Neuronal stem cell (in vitro differentiated cells): Measurements from ENCODE around the gene SMOC2.
A peak's percentile ranks its signal among the peaks of the same experiment; 100 is the strongest.

Experiments
- DNase-seq: peaks from one replicate; pipeline ENCODE4 v3.0.0-alpha.2; 2013; ENCODE audit warnings: low spot score
- H2AFZ ChIP-seq: one replicate; pipeline ENCODE4 v1.6.1; 2013; ENCODE audit warnings: mild to moderate bottlenecking, low read length, inconsistent platforms
- H2AK5ac ChIP-seq: 2 replicates; pipeline ENCODE4 v1.6.1; 2013; ENCODE audit warnings: low read depth, mild to moderate bottlenecking, inconsistent platforms, low read length, moderate library complexity, mixed read lengths
- H2BK120ac ChIP-seq: 2 replicates; pipeline ENCODE4 v1.6.1; 2013; ENCODE audit warnings: low read depth, mild to moderate bottlenecking, inconsistent platforms, low read length, moderate library complexity, mixed read lengths
- H2BK12ac ChIP-seq: one replicate; pipeline ENCODE4 v1.6.1; 2013; ENCODE audit warnings: low read length, inconsistent platforms
- H2BK15ac ChIP-seq: 2 replicates; pipeline ENCODE4 v1.6.1; 2013; ENCODE audit warnings: mild to moderate bottlenecking, low read length, inconsistent platforms, mixed read lengths
- H2BK5ac ChIP-seq: one replicate; pipeline ENCODE4 v1.6.1; 2013; ENCODE audit warnings: inconsistent platforms, mild to moderate bottlenecking, low read length, moderate library complexity
- H3K14ac ChIP-seq: one replicate; pipeline ENCODE4 v1.6.1; 2013; ENCODE audit warnings: low read length, inconsistent platforms
- H3K18ac ChIP-seq: 2 replicates; pipeline ENCODE4 v1.6.1; 2013; ENCODE audit warnings: low read length, inconsistent platforms
- H3K23ac ChIP-seq: 2 replicates; pipeline ENCODE4 v1.6.1; 2013; ENCODE audit warnings: low read depth, mild to moderate bottlenecking, mixed read lengths, low read length, inconsistent platforms; ENCODE audit not compliant: poor library complexity
- H3K27ac ChIP-seq: replicated peaks from 3 replicates; pipeline ENCODE4 v1.5.1; 2013; ENCODE audit warnings: low read length, inconsistent platforms
- H3K27me3 ChIP-seq, 3 experiments: 2 replicates each; pipeline ENCODE4 v1.6.1; 2013; ENCODE audit warnings: low read length in 3 of 3, mild to moderate bottlenecking in 2 of 3, inconsistent platforms in 1 of 3, low read depth in 1 of 3, mixed read lengths in 1 of 3, moderate library complexity in 1 of 3; ENCODE audit not compliant: control insufficient read depth in 3 of 3, insufficient read depth in 3 of 3
- H3K36me3 ChIP-seq, 2 donors: replicated peaks in 1 of 2; 2 replicates each; pipeline ENCODE4 v1.6.1; 2013; ENCODE audit warnings: low read length in 2 of 2; ENCODE audit not compliant: control insufficient read depth in 2 of 2, insufficient read depth in 2 of 2
- H3K4ac ChIP-seq: 2 replicates; pipeline ENCODE4 v1.6.1; 2013; ENCODE audit warnings: inconsistent platforms, mild to moderate bottlenecking, low read length, moderate library complexity
- H3K4me1 ChIP-seq, 2 donors: 1 replicate in 1 of 2; 2 replicates in 1 of 2; pipeline ENCODE4 v1.6.1; 2013; ENCODE audit warnings: low read length in 2 of 2, low read depth in 1 of 2; ENCODE audit not compliant: control insufficient read depth in 2 of 2, insufficient read depth in 1 of 2
- H3K4me2 ChIP-seq: one replicate; pipeline ENCODE4 v1.6.1; 2013; ENCODE audit warnings: mild to moderate bottlenecking, low read length, inconsistent platforms; ENCODE audit not compliant: insufficient read depth, poor library complexity, severe bottlenecking
- H3K4me3 ChIP-seq, 2 donors: 2 replicates each; pipeline ENCODE4 v1.5.1; 2013; ENCODE audit warnings: low read length in 2 of 2, mild to moderate bottlenecking in 2 of 2, inconsistent platforms in 1 of 2, moderate library complexity in 1 of 2
- H3K79me1 ChIP-seq: one replicate; pipeline ENCODE4 v1.6.1; 2013; ENCODE audit warnings: low read depth, mild to moderate bottlenecking, inconsistent platforms, low read length, moderate library complexity
- H3K9ac ChIP-seq: one replicate; pipeline ENCODE4 v1.6.1; 2013; ENCODE audit warnings: mild to moderate bottlenecking, low read depth, low read length, inconsistent platforms; ENCODE audit not compliant: poor library complexity
- H3K9me3 ChIP-seq, 2 donors: replicated peaks in 1 of 2; 2 replicates each; pipeline versions ENCODE3 to v1.6.1; 2013; ENCODE audit warnings: low read length in 2 of 2, mild to moderate bottlenecking in 2 of 2, inconsistent platforms in 1 of 2, low read depth in 1 of 2, mixed read lengths in 1 of 2, moderate library complexity in 1 of 2; ENCODE audit not compliant: control insufficient read depth in 2 of 2, insufficient read depth in 1 of 2
- H4K8ac ChIP-seq: one replicate; pipeline ENCODE4 v1.6.1; 2013; ENCODE audit warnings: low read depth, mild to moderate bottlenecking, inconsistent platforms, low read length, moderate library complexity
- H4K91ac ChIP-seq: one replicate; pipeline ENCODE4 v1.6.1; 2013; ENCODE audit warnings: low read length, low read depth, mild to moderate bottlenecking, inconsistent platforms; ENCODE audit not compliant: poor library complexity
- WGBS, 2 donors: extraction: QIAGEN DNeasy Blood & Tissue Kit; methylation state at CpG; one replicate each; pipeline ENCODE4 v1.1.7; 2013; ENCODE audit warnings: missing lambda C conversion rate in 2 of 2, mixed read lengths in 1 of 2; ENCODE audit not compliant: insufficient read length in 2 of 2, insufficient replicate concordance in 1 of 2; ENCODE audit errors: extremely low coverage in 2 of 2; 5-methylcytosine and 5-hydroxymethylcytosine counted together

Gene SMOC2

GRCh38 chr6:168499045-168499650 is 58.2 kb downstream of the SMOC2 start:
- DNase-seq: no peak
- H3K14ac ChIP-seq: no peak overlapping the region
- H2BK120ac ChIP-seq: no peak overlapping the region
- no peak overlapping the region for H4K91ac ChIP-seq
- no peak overlapping the region for H2AFZ ChIP-seq
- H2BK15ac ChIP-seq: no peak overlapping the region
- no peak overlapping the region for H2BK12ac ChIP-seq
- H2BK5ac ChIP-seq: no peak overlapping the region
- H3K36me3 ChIP-seq: no peaks in the 10 kb centered on the region
- no peak overlapping the region for H2AK5ac ChIP-seq
- no peak overlapping the region for H4K8ac ChIP-seq
- H3K4me1 ChIP-seq: no peaks in the 10 kb centered on the region
- no peaks in the 10 kb centered on the region for H3K27me3 ChIP-seq
- H3K79me1 ChIP-seq: no peaks in the 10 kb centered on the region
- no peak overlapping the region for H3K18ac ChIP-seq
- WGBS, 2 donors: no CpG with 5 or more reads among the region's 13 CpGs
- no peaks in the 10 kb centered on the region for H3K9me3 ChIP-seq
- H3K4ac ChIP-seq: no peak overlapping the region
- no peak overlapping the region for H3K4me2 ChIP-seq
- no peak overlapping the region for H3K9ac ChIP-seq
- H3K4me3 ChIP-seq: no peak overlapping the region
- no peak overlapping the region for H3K23ac ChIP-seq
- H3K27ac ChIP-seq: no peak overlapping the region

DNA sequence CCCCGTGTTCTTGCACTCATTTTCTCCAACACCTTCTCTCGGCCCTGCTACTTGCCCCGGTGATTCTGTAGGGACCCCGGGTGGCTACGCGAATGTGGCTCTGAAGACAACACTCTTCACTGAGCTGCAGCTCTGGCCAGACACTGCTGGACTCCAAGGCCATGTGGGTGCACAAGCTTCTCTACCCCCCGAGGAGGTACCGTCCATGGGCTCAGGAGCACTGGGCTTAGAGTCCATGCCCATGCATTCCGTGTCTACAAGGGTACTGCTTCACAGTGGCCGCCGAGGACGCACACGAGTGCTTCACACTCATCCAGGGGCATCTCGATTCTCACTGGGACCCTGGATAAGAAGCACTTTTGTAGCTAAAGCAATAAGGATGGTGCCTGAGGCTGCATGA is 59.5 kb downstream of the SMOC2 start:
- H3K9me3 ChIP-seq: no peaks in the 10 kb centered on the region
- no peak overlapping the region for H4K8ac ChIP-seq
- DNase-seq: no peak
- no peak overlapping the region for H3K4me2 ChIP-seq
- no peak overlapping the region for H2AFZ ChIP-seq
- no peak overlapping the region for H2BK5ac ChIP-seq
- H3K9ac ChIP-seq: no peak overlapping the region
- H2BK120ac ChIP-seq: no peak overlapping the region
- no peak overlapping the region for H2AK5ac ChIP-seq
- no peak overlapping the region for H3K14ac ChIP-seq
- WGBS, 2 donors: no CpG with 5 or more reads among the region's 14 CpGs
- no peak overlapping the region for H4K91ac ChIP-seq
- no peaks in the 10 kb centered on the region for H3K79me1 ChIP-seq
- peak overlapping the region; percentile 5 for H3K18ac ChIP-seq
- H3K27me3 ChIP-seq: no peaks in the 10 kb centered on the region
- H3K4me1 ChIP-seq: no peaks in the 10 kb centered on the region
- H2BK12ac ChIP-seq: no peak overlapping the region
- no peak overlapping the region for H3K23ac ChIP-seq
- H3K4me3 ChIP-seq: peak overlapping the region in 1 of 2 donors; percentile 25
- no peaks in the 10 kb centered on the region for H3K36me3 ChIP-seq
- no peak overlapping the region for H3K27ac ChIP-seq
- no peak overlapping the region for H3K4ac ChIP-seq
- no peak overlapping the region for H2BK15ac ChIP-seq

DNA sequence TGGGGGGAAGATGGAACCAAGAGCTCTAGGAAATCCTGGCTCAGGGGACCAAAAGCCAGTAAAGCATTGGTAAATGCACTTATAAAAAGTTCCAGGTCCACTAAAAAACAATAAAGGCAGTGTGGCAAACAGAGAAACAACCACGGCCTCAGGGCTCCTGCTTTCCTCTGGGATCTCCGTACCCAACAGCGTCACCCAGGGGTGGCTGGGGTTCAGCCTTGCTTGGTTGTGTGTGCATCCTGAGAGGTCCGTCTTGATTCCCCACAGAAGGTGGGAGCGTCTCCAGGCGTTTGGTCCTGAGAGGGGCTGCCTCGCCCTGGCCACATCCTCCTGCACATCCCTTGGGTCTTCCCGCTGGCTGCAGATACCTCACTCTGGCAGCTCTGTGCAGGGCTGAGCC is 60.6 kb downstream of the SMOC2 start:
- Histone ChIP-seq H3K14ac (no peak overlapping the region), H2BK12ac (no peak overlapping the region), H3K27me3 (no peaks in the 10 kb centered on the region), H3K9ac (no peak overlapping the region), H4K91ac (no peak overlapping the region), H2AK5ac (no peak overlapping the region), H3K4me3 (no peak overlapping the region), H3K18ac (no peak overlapping the region), H3K4ac (no peak overlapping the region), H2BK120ac (no peak overlapping the region), H3K27ac (no peak overlapping the region), H3K23ac (no peak overlapping the region), H3K4me2 (no peak overlapping the region), H3K36me3 (no peaks in the 10 kb centered on the region), H2AFZ (no peak overlapping the region), H3K9me3 (no peaks in the 10 kb centered on the region), H3K4me1 (no peaks in the 10 kb centered on the region), H2BK15ac (no peak overlapping the region), H3K79me1 (no peaks in the 10 kb centered on the region), H2BK5ac (no peak overlapping the region), H4K8ac (peak overlapping the region; percentile 73)
- DNase-seq: no peak
- no CpG with 5 or more reads among the region's 8 CpGs for WGBS, 2 donors

DNA sequence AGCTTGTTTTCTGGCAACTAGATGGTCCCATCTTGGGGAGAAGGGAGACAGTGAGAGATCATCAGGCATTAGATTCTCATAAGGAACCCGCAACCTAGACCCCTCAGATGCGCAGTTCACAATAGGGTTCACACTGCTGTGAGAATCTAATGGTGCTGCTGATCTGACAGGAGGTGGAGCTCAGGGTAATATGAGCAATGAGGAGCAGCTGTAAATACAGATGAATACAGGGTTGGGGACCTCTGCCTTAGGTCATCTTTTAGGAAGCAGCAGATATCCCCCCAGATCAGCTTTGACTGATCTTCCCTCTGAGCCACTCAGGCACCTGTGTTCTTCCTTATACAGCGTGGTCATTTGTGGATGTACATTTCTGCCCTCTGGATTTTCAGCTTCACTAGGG is 63.4 kb downstream of the SMOC2 start:
- Histone ChIP-seq H3K4me1 (no peaks in the 10 kb centered on the region), H3K9me3 (no peaks in the 10 kb centered on the region), H2BK15ac (no peak overlapping the region), H3K79me1 (no peaks in the 10 kb centered on the region), H3K14ac (no peak overlapping the region), H2AFZ (no peak overlapping the region), H3K4me3 (no peak overlapping the region), H3K23ac (no peak overlapping the region), H2BK12ac (no peak overlapping the region), H3K4me2 (no peak overlapping the region), H4K91ac (no peak overlapping the region), H3K9ac (no peak overlapping the region), H3K4ac (no peak overlapping the region), H3K27me3 (no peaks in the 10 kb centered on the region), H3K36me3 (no peaks in the 10 kb centered on the region), H2BK5ac (no peak overlapping the region), H2BK120ac (no peak overlapping the region), H2AK5ac (no peak overlapping the region), H4K8ac (no peak overlapping the region), H3K18ac (no peak overlapping the region), H3K27ac (no peak overlapping the region)
- DNase-seq: no peak
- no CpG with 5 or more reads among the region's 3 CpGs for WGBS, 2 donors
